Measurements from ENCODE around the gene BCAS4.

DNA sequence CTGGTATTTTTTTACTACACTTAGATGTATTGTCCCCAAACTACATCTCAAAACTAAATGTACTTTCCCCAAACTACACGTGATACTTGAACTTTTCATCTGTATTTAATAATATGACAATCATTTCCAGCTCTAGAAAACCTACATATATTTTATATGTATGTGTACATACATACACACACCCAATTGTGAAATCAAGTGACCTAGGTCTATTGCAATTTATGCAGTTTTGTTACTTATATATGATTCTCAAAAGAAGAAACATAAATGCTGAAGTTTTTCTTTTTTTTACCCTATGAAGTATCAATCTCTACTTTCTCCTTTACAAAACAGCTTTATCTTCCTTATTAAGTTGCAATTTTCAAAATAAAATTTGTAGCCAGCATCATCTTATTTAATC is 131.7 kb downstream of the BCAS4 start:
- TF ChIP-seq FOXM1 (IDR thresholded peaks at IDR 0.05; ENCODE audit: borderline replicate concordance, low read depth) (no peak), TCF12 (IDR thresholded peaks at IDR 0.05; ENCODE audit: low read depth) (no peak), EP300 (IDR thresholded peaks at IDR 0.05; ENCODE audit: borderline replicate concordance) (no peak), CREB1 (IDR thresholded peaks at IDR 0.05; ENCODE audit: low read depth) (no peak), EGR1 (IDR thresholded peaks at IDR 0.05) (no peak), ZBTB7A (IDR thresholded peaks at IDR 0.05; ENCODE audit: low read depth) (no peak), CEBPB (IDR thresholded peaks at IDR 0.05) (no peak), YY1 (IDR thresholded peaks at IDR 0.05; ENCODE audit: low read depth) (no peak)
- TF ChIP-seq, protein P1, sequence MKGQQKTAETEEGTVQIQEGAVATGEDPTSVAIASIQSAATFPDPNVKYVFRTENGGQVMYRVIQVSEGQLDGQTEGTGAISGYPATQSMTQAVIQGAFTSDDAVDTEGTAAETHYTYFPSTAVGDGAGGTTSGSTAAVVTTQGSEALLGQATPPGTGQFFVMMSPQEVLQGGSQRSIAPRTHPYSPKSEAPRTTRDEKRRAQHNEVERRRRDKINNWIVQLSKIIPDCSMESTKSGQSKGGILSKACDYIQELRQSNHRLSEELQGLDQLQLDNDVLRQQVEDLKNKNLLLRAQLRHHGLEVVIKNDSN (IDR thresholded peaks at IDR 0.05), result no peak
- TF ChIP-seq, protein P2, sequence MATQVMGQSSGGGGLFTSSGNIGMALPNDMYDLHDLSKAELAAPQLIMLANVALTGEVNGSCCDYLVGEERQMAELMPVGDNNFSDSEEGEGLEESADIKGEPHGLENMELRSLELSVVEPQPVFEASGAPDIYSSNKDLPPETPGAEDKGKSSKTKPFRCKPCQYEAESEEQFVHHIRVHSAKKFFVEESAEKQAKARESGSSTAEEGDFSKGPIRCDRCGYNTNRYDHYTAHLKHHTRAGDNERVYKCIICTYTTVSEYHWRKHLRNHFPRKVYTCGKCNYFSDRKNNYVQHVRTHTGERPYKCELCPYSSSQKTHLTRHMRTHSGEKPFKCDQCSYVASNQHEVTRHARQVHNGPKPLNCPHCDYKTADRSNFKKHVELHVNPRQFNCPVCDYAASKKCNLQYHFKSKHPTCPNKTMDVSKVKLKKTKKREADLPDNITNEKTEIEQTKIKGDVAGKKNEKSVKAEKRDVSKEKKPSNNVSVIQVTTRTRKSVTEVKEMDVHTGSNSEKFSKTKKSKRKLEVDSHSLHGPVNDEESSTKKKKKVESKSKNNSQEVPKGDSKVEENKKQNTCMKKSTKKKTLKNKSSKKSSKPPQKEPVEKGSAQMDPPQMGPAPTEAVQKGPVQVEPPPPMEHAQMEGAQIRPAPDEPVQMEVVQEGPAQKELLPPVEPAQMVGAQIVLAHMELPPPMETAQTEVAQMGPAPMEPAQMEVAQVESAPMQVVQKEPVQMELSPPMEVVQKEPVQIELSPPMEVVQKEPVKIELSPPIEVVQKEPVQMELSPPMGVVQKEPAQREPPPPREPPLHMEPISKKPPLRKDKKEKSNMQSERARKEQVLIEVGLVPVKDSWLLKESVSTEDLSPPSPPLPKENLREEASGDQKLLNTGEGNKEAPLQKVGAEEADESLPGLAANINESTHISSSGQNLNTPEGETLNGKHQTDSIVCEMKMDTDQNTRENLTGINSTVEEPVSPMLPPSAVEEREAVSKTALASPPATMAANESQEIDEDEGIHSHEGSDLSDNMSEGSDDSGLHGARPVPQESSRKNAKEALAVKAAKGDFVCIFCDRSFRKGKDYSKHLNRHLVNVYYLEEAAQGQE (IDR thresholded peaks at IDR 0.05; ENCODE audit: low read depth), result no peak
- TF ChIP-seq, protein P3, sequence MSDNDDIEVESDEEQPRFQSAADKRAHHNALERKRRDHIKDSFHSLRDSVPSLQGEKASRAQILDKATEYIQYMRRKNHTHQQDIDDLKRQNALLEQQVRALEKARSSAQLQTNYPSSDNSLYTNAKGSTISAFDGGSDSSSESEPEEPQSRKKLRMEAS (IDR thresholded peaks at IDR 0.05), result no peak

All from Ishikawa (cell line).